Activated CD8-positive, alpha-beta T cell treated with anti-CD3 and anti-CD28 coated beads for 36 hours (primary cell): ENCODE results near the gene BAIAP3. TPM values are rescaled to one million over a fixed set of nuclear protein-coding genes. Genes with fewer than 3 reads are reported as not detected.

Experiments used
- ATAC-seq: fragments of 200-7000 bp; cut with Tn5 transposase; one replicate; pipeline ENCODE4 v1.10.0; 2021; ENCODE audit warnings: mild to moderate bottlenecking, moderate library complexity
- CTCF ChIA-PET: fragments of 350-600 bp; sonication (Branson Sonifier 250); formaldehyde crosslinking; loops from one replicate; lab custom pipeline; 2021; ENCODE audit warnings: antibody characterized with exemption; lab: Charles Lee
- POLR2A ChIA-PET: fragments of 350-600 bp; sonication (Branson Sonifier 250); formaldehyde crosslinking; loops from one replicate; lab custom pipeline; 2021; ENCODE audit warnings: antibody characterized with exemption; lab: Charles Lee
- DNase-seq: peaks from one replicate; pipeline ENCODE4 v3.0.0-alpha.2; 2020
- H3K27ac Mint-ChIP-seq: one replicate; pipeline ENCODE4 v1.8.0; 2021; ENCODE audit warnings: mild to moderate bottlenecking, mixed read lengths
- H3K27me3 Mint-ChIP-seq: one replicate; pipeline ENCODE4 v1.8.0; 2021; ENCODE audit warnings: mixed read lengths
- H3K36me3 Mint-ChIP-seq: one replicate; pipeline ENCODE4 v1.8.0; 2021; ENCODE audit warnings: low read depth, mixed read lengths
- H3K4me1 Mint-ChIP-seq: one replicate; pipeline ENCODE4 v1.8.0; 2021; ENCODE audit warnings: low read depth, mixed read lengths
- H3K4me3 Mint-ChIP-seq: one replicate; pipeline ENCODE4 v1.8.0; 2021; ENCODE audit warnings: mild to moderate bottlenecking, moderate library complexity, mixed read lengths
- H3K9me3 Mint-ChIP-seq: one replicate; pipeline ENCODE4 v1.8.0; 2021; ENCODE audit warnings: mixed read lengths
- CTCF ChIP-seq: fragments of 200-600 bp; IDR thresholded peaks from one replicate; pipeline ENCODE4 v1.8.0; 2022; ENCODE audit warnings: antibody characterized with exemption, mild to moderate bottlenecking
- intact Hi-C: fragments of 100-400 bp; cut with micrococcal nuclease; formaldehyde crosslinking; loops from one replicate; pipeline ENCODE4 v1.10.0; 2022
- total RNA-seq, 2 experiments: library from RNA; stranded (reverse); gene quantifications; one replicate each; pipeline ENCODE4 v1.2.3, GENCODE V29; 2021

The BAIAP3 gene
- total RNA-seq, 2 experiments from 2014 or later: 0.27 to 0.68 TPM

- peak overlapping the region; percentile 20 for H3K27ac Mint-ChIP-seq
- DNase-seq (no peak), ATAC-seq (no peak)
- intact Hi-C loops: no loop called here
- no peak for TF ChIP-seq CTCF
- no peaks in the 10 kb centered on the region for H3K27me3 Mint-ChIP-seq
- ChIA-PET CTCF (interaction anchor here (1.2 to 4.9 kb wide), 2 partner anchors 8 to 14 kb away, joined by 7 to 36 read pairs; no protein-coding TSS in a partner anchor), POLR2A (interaction anchor here (1.1 to 2.2 kb wide), 4 partner anchors 12 to 43 kb away, joined by 3 to 17 read pairs (median 6); partner anchors contain the start of gene UQCC4)
- H3K36me3 Mint-ChIP-seq: peaks cover 7% of the 10 kb centered on the region
- no peaks in the 10 kb centered on the region for H3K9me3 Mint-ChIP-seq
- H3K4me1 Mint-ChIP-seq: peaks cover 13% of the 10 kb centered on the region
- peak overlapping the region; percentile 87 for H3K4me3 Mint-ChIP-seq
Observed at GRCh38 chr16:1377406-1378010, 44.1 kb downstream of the BAIAP3 start.

GRCh38 chr16:1378087-1378803 is 44.8 kb downstream of the BAIAP3 start:
- no peak for DNase-seq
- no peak for ATAC-seq
- Mint-ChIP-seq H3K36me3 (peaks cover 7% of the 10 kb centered on the region), H3K4me1 (peaks cover 13% of the 10 kb centered on the region), H3K4me3 (peak overlapping the region; percentile 87), H3K27me3 (no peaks in the 10 kb centered on the region), H3K27ac (peak overlapping the region; percentile 92), H3K9me3 (no peaks in the 10 kb centered on the region)
- intact Hi-C loops: no loop called here
- CTCF ChIA-PET: interaction anchor here (1.2 to 4.9 kb wide), 2 partner anchors 9 to 14 kb away, joined by 7 to 36 read pairs; no protein-coding TSS in a partner anchor
- no peak for TF ChIP-seq CTCF
- POLR2A ChIA-PET: interaction anchor here (0.8 to 2.2 kb wide), 11 partner anchors 13 to 587 kb away, joined by 3 to 17 read pairs (median 5); partner anchors contain the start of genes RPS2, TELO2 and UQCC4

- peak; percentile 82 for DNase-seq
- peak; percentile 66 for ATAC-seq
- peaks cover 13% of the 10 kb centered on the region for H3K4me1 Mint-ChIP-seq
- peak overlapping the region; percentile 92 for H3K27ac Mint-ChIP-seq
- ChIA-PET CTCF (interaction anchor here (1.2 to 4.9 kb wide), 2 partner anchors 10 to 15 kb away, joined by 7 to 36 read pairs; no protein-coding TSS in a partner anchor), POLR2A (interaction anchor here (0.8 to 2.2 kb wide), 14 partner anchors 11 to 586 kb away, joined by 3 to 17 read pairs (median 4); partner anchors contain the start of genes RPS2, TELO2, UNKL and UQCC4)
- peak overlapping the region; percentile 87 for H3K4me3 Mint-ChIP-seq
- intact Hi-C loops: no loop called here
- H3K27me3 Mint-ChIP-seq: no peaks in the 10 kb centered on the region
- no peaks in the 10 kb centered on the region for H3K9me3 Mint-ChIP-seq
- peaks cover 7% of the 10 kb centered on the region for H3K36me3 Mint-ChIP-seq
- TF ChIP-seq CTCF: no peak
Observed at GRCh38 chr16:1378804-1379303, 45.4 kb downstream of the BAIAP3 start.

- H3K4me3 Mint-ChIP-seq: peak overlapping the region; percentile 87
- no peaks in the 10 kb centered on the region for H3K27me3 Mint-ChIP-seq
- no peaks in the 10 kb centered on the region for H3K9me3 Mint-ChIP-seq
- peak overlapping the region; percentile 55 for H3K27ac Mint-ChIP-seq
- CTCF ChIA-PET: interaction anchor here (0.9 to 4.9 kb wide), 2 partner anchors 16 to 35 kb away, joined by 3 to 36 read pairs; partner anchors contain the start of gene UNKL
- ATAC-seq: peak; percentile 84
- H3K36me3 Mint-ChIP-seq: peaks cover 7% of the 10 kb centered on the region
- DNase-seq: peak; percentile 77
- TF ChIP-seq CTCF: no peak
- intact Hi-C loops: no loop called here
- POLR2A ChIA-PET: interaction anchor here (0.6 to 2.2 kb wide), 15 partner anchors 10 to 231 kb away, joined by 3 to 17 read pairs (median 4); partner anchors contain the start of genes TELO2, UNKL and UQCC4
- peaks cover 13% of the 10 kb centered on the region for H3K4me1 Mint-ChIP-seq
Observed at GRCh38 chr16:1379304-1380076, 46.0 kb downstream of the BAIAP3 start.
